ENCODE results near the gene FAU.

FAU gene

DNA sequence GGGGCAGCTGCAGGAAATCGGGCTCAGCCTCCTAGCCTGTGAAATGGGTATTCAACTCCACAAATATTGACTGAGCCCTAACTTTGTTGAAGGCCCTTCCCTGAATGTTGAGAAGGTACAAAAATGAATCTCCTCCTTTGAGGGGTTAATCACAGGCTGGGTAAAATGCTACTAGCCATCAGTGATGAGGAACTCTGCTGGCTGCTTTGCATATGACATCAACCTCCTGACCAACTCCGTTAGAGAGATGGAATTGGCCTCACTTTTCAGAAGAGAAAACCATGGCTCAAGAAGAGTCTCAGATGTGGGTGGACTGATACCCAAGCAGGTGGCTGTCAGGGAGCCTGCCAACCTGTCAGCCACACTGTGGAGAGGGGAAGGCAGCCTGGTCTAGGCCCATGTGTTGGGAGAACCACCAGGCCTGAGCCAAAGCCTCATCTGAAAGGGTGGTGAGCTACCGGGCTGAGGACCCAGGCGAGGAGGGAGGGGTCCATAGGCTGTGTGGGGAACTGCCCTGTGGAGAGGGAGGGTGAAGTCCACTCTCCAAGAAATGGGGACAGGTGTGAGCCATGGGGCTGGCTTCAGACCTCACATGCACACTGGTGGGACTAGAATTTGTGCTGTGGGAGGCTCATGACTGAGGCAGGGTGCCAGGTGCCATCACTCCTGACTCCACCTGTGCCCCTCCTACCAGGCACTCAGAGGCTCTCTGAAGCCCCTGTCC lies 49.9 kb downstream of the FAU start:
- DNase-seq: no peak

Data from stimulated activated CD4-positive, alpha-beta T cell treated with anti-CD3 and anti-CD28 coated beads, Interleukin-2, amount 100 ng/mL, for 48 hours (primary cell).